Thoracic aorta (tissue), 2 donors: Measurements from ENCODE around the gene FOXL2NB. TPM values are rescaled to one million over a fixed set of nuclear protein-coding genes. Genes with fewer than 3 reads are reported as not detected.
A peak's percentile ranks its signal among the peaks of the same experiment; 100 is the strongest.

ENCODE experiments used
- ATAC-seq: fragments of 150-250 bp; one replicate; pipeline ENCODE4 v1.8.0; 2017; ENCODE audit warnings: low read depth; ENCODE audit not compliant: insufficient number of reproducible peaks, low FRiP score
- DNase-seq: peaks from one replicate; pipeline ENCODE4 v3.0.0-alpha.2; 2020; ENCODE audit warnings: low spot score
- H3K27ac ChIP-seq, 2 donors: fragments of 200-600 bp; sonication (generic); 1 replicate in 1 of 2; 2 replicates in 1 of 2; pipeline ENCODE4 v1.5.1; 2016; ENCODE audit warnings: mild to moderate bottlenecking in 2 of 2, moderate library complexity in 2 of 2
- H3K27me3 ChIP-seq: fragments of 200-600 bp; sonication (generic); replicated peaks from 2 replicates; pipeline ENCODE4 v1.6.0; 2016; ENCODE audit warnings: mild to moderate bottlenecking; ENCODE audit not compliant: insufficient read depth
- H3K36me3 ChIP-seq: fragments of 200-600 bp; sonication (generic); one replicate; pipeline ENCODE4 v1.5.1; 2016
- H3K4me1 ChIP-seq, 2 donors: fragments of 200-600 bp; sonication (generic); 1 replicate in 1 of 2; 2 replicates in 1 of 2; pipeline versions ENCODE4 v1.5.1 to v1.6.0; 2016; ENCODE audit warnings: low read depth in 2 of 2, mild to moderate bottlenecking in 1 of 2; ENCODE audit not compliant: control insufficient read depth in 1 of 2
- H3K4me3 ChIP-seq: fragments of 200-600 bp; sonication (generic); 2 replicates; pipeline ENCODE4 v1.5.1; 2016; ENCODE audit warnings: mild to moderate bottlenecking
- H3K9me3 ChIP-seq: fragments of 200-600 bp; sonication (generic); 2 replicates; pipeline ENCODE4 v1.5.1; 2016
- CTCF ChIP-seq: fragments of 200-600 bp; sonication (generic); IDR thresholded peaks from one replicate; pipeline ENCODE4 v1.5.1; 2019; ENCODE audit warnings: antibody characterized with exemption
- total RNA-seq, 2 donors: library from RNA; depleted of rRNA; stranded (reverse); fragments of >200 nt; gene quantifications; one replicate each; pipeline versions ENCODE4 v1.1.0 to v1.2.3, GENCODE V29; 2016

The FOXL2NB gene
- total RNA-seq, 2 donors from 2014 or later: not detected

- Histone ChIP-seq H3K4me1 (peaks cover 0 to 3% of the 10 kb centered on the region in 2 donors), H3K36me3 (no peaks in the 10 kb centered on the region), H3K27me3 (no peaks in the 10 kb centered on the region), H3K27ac (no peak overlapping the region), H3K4me3 (no peak overlapping the region), H3K9me3 (no peaks in the 10 kb centered on the region)
- TF ChIP-seq CTCF: no peak
- ATAC-seq (no peak), DNase-seq (no peak)
Observed at GRCh38 chr3:138912237-138912636, 34.8 kb upstream of the FOXL2NB start.

DNA sequence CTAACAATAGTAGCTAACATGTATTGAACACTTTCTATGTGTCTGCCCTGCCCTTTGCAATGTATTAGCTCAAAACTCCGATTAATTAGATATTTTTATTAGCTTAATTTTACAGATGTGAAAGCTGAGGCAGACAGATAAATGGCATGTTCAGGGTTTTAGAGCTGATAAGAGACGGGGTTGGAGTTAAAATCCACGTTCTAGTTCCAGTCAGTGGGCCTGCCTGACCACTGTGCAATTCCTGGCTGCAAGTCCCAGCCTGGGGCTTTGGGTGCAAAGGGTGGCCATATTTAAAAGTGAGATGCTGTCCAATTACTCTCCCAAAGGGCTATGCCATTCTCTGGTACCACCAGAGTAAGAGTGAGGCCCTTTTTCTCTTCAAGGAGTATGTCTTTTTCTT is 33.3 kb upstream of the FOXL2NB start:
- no peak for ATAC-seq

DNA sequence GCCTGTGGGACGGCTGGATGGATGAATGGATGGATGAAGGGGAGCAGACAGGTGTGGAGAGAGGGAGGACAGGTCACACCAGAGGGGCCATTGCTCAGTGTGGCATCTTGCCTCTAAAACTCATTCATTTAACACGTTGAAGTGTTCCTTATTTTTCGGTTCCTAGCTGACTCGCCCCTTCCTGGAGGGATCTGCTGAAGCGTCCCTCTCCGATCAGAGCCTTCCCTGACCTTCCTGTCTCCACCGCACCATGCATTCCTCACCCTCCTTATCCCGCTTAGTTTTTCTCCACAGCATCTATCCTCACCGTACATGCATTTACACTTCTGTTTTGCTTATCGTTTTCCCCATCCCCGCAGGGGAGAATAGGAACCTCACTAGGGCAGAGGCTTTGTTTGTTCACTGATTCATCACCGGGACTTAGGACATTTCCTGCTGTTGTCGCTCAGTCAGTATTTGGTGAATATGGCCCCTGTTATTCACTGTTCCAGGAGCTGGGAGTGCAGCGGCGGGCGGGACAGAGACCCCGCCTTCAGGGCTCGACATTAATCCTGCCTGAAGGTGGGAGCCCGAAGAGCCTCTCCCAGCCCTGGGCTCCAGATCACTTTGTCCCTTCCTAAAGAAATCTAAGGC is 32.0 kb upstream of the FOXL2NB start:
- peak; percentile 25 for ATAC-seq
- no peak for DNase-seq
- H3K9me3 ChIP-seq: no peaks in the 10 kb centered on the region

More for the DNA sequence above, 33.3 kb upstream of the FOXL2NB start:
- no peaks in the 10 kb centered on the region for H3K27me3 ChIP-seq
- no peak overlapping the region for H3K27ac ChIP-seq
- H3K36me3 ChIP-seq: no peaks in the 10 kb centered on the region
- DNase-seq: no peak
- no peak overlapping the region for H3K4me3 ChIP-seq
- TF ChIP-seq CTCF: no peak
- H3K9me3 ChIP-seq: no peaks in the 10 kb centered on the region
- H3K4me1 ChIP-seq: peaks cover 0 to 3% of the 10 kb centered on the region in 2 donors

DNA sequence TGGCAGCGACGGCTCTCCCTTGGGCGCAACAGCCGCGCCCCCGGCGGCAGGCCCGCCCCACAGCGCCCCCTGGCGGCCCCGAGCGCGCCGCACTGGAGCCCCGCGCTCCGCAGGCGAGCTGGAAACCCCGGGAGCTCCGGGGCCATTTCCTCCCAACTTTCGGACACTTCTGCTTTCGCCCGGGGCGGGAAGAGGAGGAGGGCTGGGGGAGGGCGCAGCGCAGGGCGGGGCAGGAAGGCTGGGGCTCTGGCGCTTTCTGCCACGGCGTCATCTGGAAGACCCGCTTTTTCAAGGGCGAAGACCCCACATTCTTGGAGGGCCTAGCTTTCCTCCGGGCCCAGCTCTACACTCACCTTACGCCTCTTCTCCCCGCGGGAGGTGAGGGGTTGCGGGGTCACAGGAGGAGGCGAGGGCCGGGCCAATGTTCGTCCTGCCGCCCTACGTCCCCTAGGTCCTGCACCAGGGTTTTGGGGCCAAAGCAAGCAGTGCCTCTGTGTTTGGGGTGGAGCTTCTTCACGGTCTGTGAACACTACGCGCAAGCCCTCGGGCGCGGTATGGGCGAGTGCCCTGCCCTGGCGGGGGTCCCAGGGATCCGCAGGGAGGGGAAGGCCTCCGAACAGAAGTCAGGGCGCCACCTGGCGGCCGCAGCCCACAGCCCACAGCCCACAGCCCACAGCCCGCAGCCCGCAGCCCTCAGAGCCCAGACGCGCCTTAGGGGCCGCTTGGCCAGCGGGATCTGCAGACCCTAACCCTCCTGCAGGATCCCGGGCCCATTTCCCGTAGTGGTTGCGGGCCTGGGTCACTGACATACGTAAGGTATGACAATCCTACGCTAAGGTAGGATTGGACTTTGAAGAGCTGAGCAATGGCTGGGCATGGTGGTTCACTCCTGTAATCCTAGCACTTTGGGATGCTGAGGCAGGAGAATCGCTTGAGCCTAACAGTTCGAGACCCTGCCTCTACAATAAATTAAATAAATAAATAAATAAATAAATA is 31.2 kb upstream of the FOXL2NB start:
- peak; percentile 88 for TF ChIP-seq CTCF

More for the DNA sequence above, 32.0 kb upstream of the FOXL2NB start:
- peak overlapping the region; percentile 86 for H3K4me3 ChIP-seq
- H3K36me3 ChIP-seq: no peaks in the 10 kb centered on the region
- H3K27ac ChIP-seq: peak overlapping the region; percentile 87 to 95
- no peaks in the 10 kb centered on the region for H3K27me3 ChIP-seq
- peaks cover 0 to 3% of the 10 kb centered on the region in 2 donors for H3K4me1 ChIP-seq
- TF ChIP-seq CTCF: no peak

GRCh38 chr3:138916824-138917223 is 30.2 kb upstream of the FOXL2NB start:
- Histone ChIP-seq H3K36me3 (no peaks in the 10 kb centered on the region), H3K27me3 (no peaks in the 10 kb centered on the region), H3K27ac (no peak overlapping the region), H3K9me3 (no peaks in the 10 kb centered on the region), H3K4me3 (no peak overlapping the region), H3K4me1 (peaks cover 6 to 8% of the 10 kb centered on the region in 2 donors)
- ATAC-seq (no peak), DNase-seq (no peak)
- TF ChIP-seq CTCF: no peak

More for the DNA sequence above, 31.2 kb upstream of the FOXL2NB start:
- peaks cover 0 to 3% of the 10 kb centered on the region in 2 donors for H3K4me1 ChIP-seq
- no peaks in the 10 kb centered on the region for H3K27me3 ChIP-seq
- ATAC-seq: peak; percentile 91
- H3K36me3 ChIP-seq: no peaks in the 10 kb centered on the region
- H3K27ac ChIP-seq: peak overlapping the region; percentile 87 to 95
- DNase-seq: peak; percentile 74
- no peaks in the 10 kb centered on the region for H3K9me3 ChIP-seq
- peak overlapping the region; percentile 86 for H3K4me3 ChIP-seq
